WTC11 (cell line): ENCODE results near the gene CENPS. TPM values are rescaled to one million over a fixed set of nuclear protein-coding genes. Genes with fewer than 3 reads are reported as not detected.

Source experiments
- ATAC-seq: fragments of 200-7000 bp; cut with Tn5 transposase; 2 replicates; pipeline ENCODE4 v1.10.0; 2021; ENCODE audit warnings: mild to moderate bottlenecking, moderate library complexity
- CTCF ChIA-PET: fragments of 300-600 bp; sonication (Branson Sonifier 250); formaldehyde crosslinking; loops from one replicate; lab custom pipeline; 2021; ENCODE audit warnings: antibody characterized with exemption; lab: Charles Lee
- POLR2A ChIA-PET: fragments of 350-600 bp; sonication (Branson Sonifier 250); formaldehyde crosslinking; loops from one replicate; lab custom pipeline; 2021; ENCODE audit warnings: antibody characterized with exemption; lab: Charles Lee
- DNase-seq: peaks from one replicate; pipeline ENCODE4 v3.0.0; 2021; ENCODE audit warnings: low spot score
- H3K27ac Mint-ChIP-seq: 2 replicates; pipeline ENCODE4 v1.8.0; 2021; ENCODE audit warnings: mixed read lengths
- H3K27me3 Mint-ChIP-seq: 2 replicates; pipeline ENCODE4 v1.8.0; 2021; ENCODE audit warnings: low read depth, mild to moderate bottlenecking, moderate library complexity, mixed read lengths
- H3K36me3 Mint-ChIP-seq: 2 replicates; pipeline ENCODE4 v1.8.0; 2021; ENCODE audit warnings: mixed read lengths
- H3K4me1 Mint-ChIP-seq: 2 replicates; pipeline ENCODE4 v1.8.0; 2022; ENCODE audit warnings: mixed read lengths
- H3K4me3 Mint-ChIP-seq: 2 replicates; pipeline ENCODE4 v1.8.0; 2021; ENCODE audit warnings: mild to moderate bottlenecking, moderate library complexity, mixed read lengths
- H3K9me3 Mint-ChIP-seq: 2 replicates; pipeline ENCODE4 v1.8.0; 2021; ENCODE audit warnings: mixed read lengths
- ATF1 ChIP-seq: sonication (generic); formaldehyde crosslinking; IDR thresholded peaks from 2 replicates; pipeline ENCODE4 v1.8.1; 2023; ENCODE audit warnings: mild to moderate bottlenecking, moderate library complexity, missing genetic modification reagents
- E2F4 ChIP-seq: sonication (generic); formaldehyde crosslinking; IDR thresholded peaks from 2 replicates; pipeline ENCODE4 v1.8.1; 2022; ENCODE audit warnings: low read depth, mild to moderate bottlenecking, moderate library complexity, missing genetic modification reagents, borderline replicate concordance
- ETV6 ChIP-seq: sonication (generic); formaldehyde crosslinking; IDR thresholded peaks from 2 replicates; pipeline ENCODE4 v1.8.1; 2022; ENCODE audit warnings: mild to moderate bottlenecking, missing genetic modification reagents
- FOXP4 ChIP-seq: sonication (generic); formaldehyde crosslinking; IDR thresholded peaks from 2 replicates; pipeline ENCODE4 v1.8.0; 2022; ENCODE audit warnings: mild to moderate bottlenecking, missing genetic modification reagents
- IRF1 ChIP-seq: sonication (generic); formaldehyde crosslinking; IDR thresholded peaks from 2 replicates; pipeline ENCODE4 v1.8.0; 2023; ENCODE audit warnings: missing genetic modification reagents
- NFATC4 ChIP-seq: fragments of 250-450 bp; sonication (Bioruptor Pico); IDR thresholded peaks from 2 replicates; pipeline ENCODE4 v1.9.0; 2021; ENCODE audit warnings: mild to moderate bottlenecking
- NFE2L1 ChIP-seq: sonication (generic); formaldehyde crosslinking; IDR thresholded peaks from 2 replicates; pipeline ENCODE4 v1.8.1; 2023; ENCODE audit warnings: missing genetic modification reagents
- RORB ChIP-seq: fragments of 250-450 bp; sonication (Bioruptor Pico); IDR thresholded peaks from 2 replicates; pipeline ENCODE4 v1.9.0; 2021; ENCODE audit warnings: mild to moderate bottlenecking
- USF2 ChIP-seq: sonication (generic); formaldehyde crosslinking; IDR thresholded peaks from 2 replicates; pipeline ENCODE4 v1.8.1; 2023; ENCODE audit warnings: mild to moderate bottlenecking, missing genetic modification reagents, moderate library complexity
- ZBTB43 ChIP-seq: sonication (generic); formaldehyde crosslinking; IDR thresholded peaks from 2 replicates; pipeline ENCODE4 v1.8.1; 2023; ENCODE audit warnings: mild to moderate bottlenecking, missing genetic modification reagents
- ZNF219 ChIP-seq: sonication (generic); formaldehyde crosslinking; IDR thresholded peaks from 2 replicates; pipeline ENCODE4 v1.8.0; 2023; ENCODE audit warnings: missing genetic modification reagents, mild to moderate bottlenecking, borderline replicate concordance
- ZNF263 ChIP-seq: sonication (generic); formaldehyde crosslinking; IDR thresholded peaks from 2 replicates; pipeline ENCODE4 v1.8.1; 2022; ENCODE audit warnings: low read depth, mild to moderate bottlenecking, moderate library complexity, missing genetic modification reagents
- ZNF281 ChIP-seq: sonication (generic); formaldehyde crosslinking; IDR thresholded peaks from 2 replicates; pipeline ENCODE4 v1.8.0; 2023; ENCODE audit warnings: mild to moderate bottlenecking, missing genetic modification reagents
- ZNF423 ChIP-seq: fragments of 250-450 bp; sonication (Bioruptor Pico); IDR thresholded peaks from 2 replicates; pipeline ENCODE4 v2.1.2; 2022; ENCODE audit warnings: mild to moderate bottlenecking, moderate library complexity
- ZNF512 ChIP-seq: sonication (generic); formaldehyde crosslinking; IDR thresholded peaks from 2 replicates; pipeline ENCODE4 v1.8.1; 2022; ENCODE audit warnings: missing genetic modification reagents, borderline replicate concordance
- total RNA-seq: library from RNA; stranded (reverse); gene quantifications from 3 replicates; pipeline ENCODE4 v1.2.3, GENCODE V29; 2021

Gene CENPS
- total RNA-seq, 1 experiment from 2014 or later, result 13.8 TPM

- Mint-ChIP-seq H3K27me3 (no peaks in the 10 kb centered on the region), H3K9me3 (no peaks in the 10 kb centered on the region), H3K27ac (no peak overlapping the region), H3K4me3 (no peak overlapping the region), H3K36me3 (peaks cover 3% of the 10 kb centered on the region; the same call in 1 of the 2 replicates), H3K4me1 (peaks cover 4% of the 10 kb centered on the region; the same call in 1 of the 2 replicates)
- POLR2A ChIA-PET, result interaction anchor here (0.6 to 0.7 kb wide), 2 partner anchors 48 to 259 kb away, joined by 3 to 6 read pairs; no protein-coding TSS in a partner anchor
- CTCF ChIA-PET, result interaction anchor here (1.1 to 1.6 kb wide), 2 partner anchors 58 to 487 kb away, joined by 3 to 4 read pairs; no protein-coding TSS in a partner anchor
- ATAC-seq, result no peak
- no peak for DNase-seq
- TF ChIP-seq ATF1 (CRISPR knock-in tag) (no peak), ZBTB43 (CRISPR knock-in tag) (no peak), ZNF423 (CRISPR knock-in tag) (no peak), E2F4 (CRISPR knock-in tag) (no peak), ZNF512 (CRISPR knock-in tag) (no peak), ZNF281 (CRISPR knock-in tag) (no peak), NFE2L1 (no peak), USF2 (no peak), RORB (CRISPR knock-in tag) (no peak), IRF1 (CRISPR knock-in tag) (no peak), NFATC4 (CRISPR knock-in tag) (no peak), ZNF263 (no peak), ZNF219 (CRISPR knock-in tag) (no peak), ETV6 (CRISPR knock-in tag) (no peak), FOXP4 (CRISPR knock-in tag) (no peak)
These were observed 6.8 kb downstream of the CENPS start for GRCh38 chr1:10437052-10437451.
